ENCODE measurements around the gene KLKB1. TPM values are rescaled to one million over a fixed set of nuclear protein-coding genes. Genes with fewer than 3 reads are reported as not detected.
"Not testable (repeated sequence)": the region's sequence is repeated elsewhere in the genome, so short reads cannot be mapped to it uniquely, and the experiment has no call there.

KLKB1 gene
- total RNA-seq, 1 donor from 2014 or later = not detected

- Histone ChIP-seq H3K4me2 (ENCODE audit: low read length) (no peak overlapping the region), H4K20me1 (ENCODE audit: insufficient read depth, low read length) (no peaks in the 10 kb centered on the region), H3K27ac (ENCODE audit: low read depth, low read length) (no peak overlapping the region), H3K4me3 (ENCODE audit: insufficient read depth, low read depth, low read length) (no peak overlapping the region), H3K9ac (ENCODE audit: low read length) (no peak overlapping the region), H3K9me3 (ENCODE audit: insufficient read depth, low read depth, low read length) (no peaks in the 10 kb centered on the region), H3K27me3 (ENCODE audit: insufficient read depth, low read length) (no peaks in the 10 kb centered on the region), H3K36me3 (ENCODE audit: insufficient read depth, low read length) (no peaks in the 10 kb centered on the region), H2AFZ (ENCODE audit: low read depth, low read length) (no peak overlapping the region), H3K4me1 (ENCODE audit: insufficient read depth, low read length) (no peaks in the 10 kb centered on the region), H3K79me2 (ENCODE audit: insufficient read depth, low read length) (no peaks in the 10 kb centered on the region)
- Mint-ChIP-seq H3K27ac (ENCODE audit: unreplicated experiment) (no peak overlapping the region), H3K36me3 (ENCODE audit: low read depth, unreplicated experiment) (no peaks in the 10 kb centered on the region), H3K9me3 (ENCODE audit: unreplicated experiment) (peaks cover 13% of the 10 kb centered on the region), H3K4me1 (ENCODE audit: low read depth, unreplicated experiment) (no peaks in the 10 kb centered on the region), H3K4me3 (ENCODE audit: unreplicated experiment) (no peak overlapping the region), H3K27me3 (ENCODE audit: low read depth, unreplicated experiment) (no peaks in the 10 kb centered on the region)
- DNase-seq (ENCODE audit: low read depth) (no peak), FAIRE-seq (no peak)
- TF ChIP-seq CTCF (IDR thresholded peaks at IDR 0.05; ENCODE audit: insufficient read depth, low read depth, low read length) (no peak), EZH2 (IDR thresholded peaks at IDR 0.05; ENCODE audit: insufficient read depth, low read length) (no peak)
Observed at GRCh38 chr4:186243331-186243730, 16.0 kb downstream of the KLKB1 start.

GRCh38 chr4:186244835-186245234, 17.5 kb downstream of the KLKB1 start:
- H3K79me2 ChIP-seq (ENCODE audit: insufficient read depth, low read length) = no peaks in the 10 kb centered on the region
- no peaks in the 10 kb centered on the region for H3K4me1 Mint-ChIP-seq (ENCODE audit: low read depth, unreplicated experiment)
- TF ChIP-seq CTCF (IDR thresholded peaks at IDR 0.05; ENCODE audit: insufficient read depth, low read depth, low read length) (no peak), EZH2 (IDR thresholded peaks at IDR 0.05; ENCODE audit: insufficient read depth, low read length) (no peak)
- H3K27ac ChIP-seq (ENCODE audit: low read depth, low read length) = no peak overlapping the region
- no peak overlapping the region for H3K4me3 Mint-ChIP-seq (ENCODE audit: unreplicated experiment)
- no peak overlapping the region for H3K9ac ChIP-seq (ENCODE audit: low read length)
- no peaks in the 10 kb centered on the region for H3K36me3 Mint-ChIP-seq (ENCODE audit: low read depth, unreplicated experiment)
- no peaks in the 10 kb centered on the region for H3K27me3 Mint-ChIP-seq (ENCODE audit: low read depth, unreplicated experiment)
- H3K9me3 ChIP-seq (ENCODE audit: insufficient read depth, low read depth, low read length) = no peaks in the 10 kb centered on the region
- no peak overlapping the region for H2AFZ ChIP-seq (ENCODE audit: low read depth, low read length)
- no peaks in the 10 kb centered on the region for H4K20me1 ChIP-seq (ENCODE audit: insufficient read depth, low read length)
- no peak overlapping the region for H3K4me3 ChIP-seq (ENCODE audit: insufficient read depth, low read depth, low read length)
- no peaks in the 10 kb centered on the region for H3K27me3 ChIP-seq (ENCODE audit: insufficient read depth, low read length)
- H3K36me3 ChIP-seq (ENCODE audit: insufficient read depth, low read length) = no peaks in the 10 kb centered on the region
- DNase-seq (ENCODE audit: low read depth) (no peak), FAIRE-seq (no peak)
- H3K27ac Mint-ChIP-seq (ENCODE audit: unreplicated experiment) = no peak overlapping the region
- no peaks in the 10 kb centered on the region for H3K4me1 ChIP-seq (ENCODE audit: insufficient read depth, low read length)
- no peak overlapping the region for H3K4me2 ChIP-seq (ENCODE audit: low read length)
- H3K9me3 Mint-ChIP-seq (ENCODE audit: unreplicated experiment) = peaks cover 12% of the 10 kb centered on the region

DNA sequence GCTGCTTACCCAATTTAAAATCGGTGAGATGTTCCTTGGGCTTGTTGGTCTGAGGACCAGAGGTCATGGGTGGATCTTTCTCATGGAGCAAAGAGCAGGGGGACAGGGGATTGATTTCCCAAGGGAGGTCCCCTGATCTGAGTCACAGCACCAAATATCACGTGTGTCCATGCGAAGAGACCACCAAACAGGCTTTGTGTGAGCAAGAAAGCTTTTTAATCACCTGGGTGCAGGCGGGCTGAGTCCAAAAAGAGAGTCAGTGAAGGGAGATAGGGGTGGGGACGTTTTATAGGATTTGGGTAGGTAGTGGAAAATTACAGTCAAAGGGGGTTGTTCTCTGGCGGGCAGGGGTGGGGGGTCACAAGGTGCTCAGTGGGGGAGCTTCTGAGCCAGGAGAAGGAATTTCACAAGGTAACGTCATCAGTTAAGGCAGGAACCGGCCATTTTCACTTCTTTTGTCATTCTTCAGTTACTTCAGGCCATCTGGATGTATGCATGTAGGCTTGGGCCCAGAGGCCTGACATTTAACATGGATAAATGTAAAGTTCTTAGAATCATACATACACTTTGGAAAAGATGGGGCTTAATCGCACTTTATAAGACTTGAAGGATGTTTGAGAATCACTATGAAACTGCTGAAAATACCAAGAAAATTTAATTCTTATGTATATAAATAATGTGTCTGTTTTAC, 19.9 kb downstream of the KLKB1 start:
- not testable (repeated sequence) for H3K4me3 ChIP-seq (ENCODE audit: insufficient read depth, low read depth, low read length); H3K27me3 Mint-ChIP-seq (ENCODE audit: low read depth, unreplicated experiment); H3K4me1 Mint-ChIP-seq (ENCODE audit: low read depth, unreplicated experiment); H3K27me3 ChIP-seq (ENCODE audit: insufficient read depth, low read length); H3K79me2 ChIP-seq (ENCODE audit: insufficient read depth, low read length); H3K27ac Mint-ChIP-seq (ENCODE audit: unreplicated experiment); DNase-seq (ENCODE audit: low read depth); H3K36me3 Mint-ChIP-seq (ENCODE audit: low read depth, unreplicated experiment); H2AFZ ChIP-seq (ENCODE audit: low read depth, low read length); H4K20me1 ChIP-seq (ENCODE audit: insufficient read depth, low read length); H3K4me3 Mint-ChIP-seq (ENCODE audit: unreplicated experiment); H3K27ac ChIP-seq (ENCODE audit: low read depth, low read length); FAIRE-seq; H3K36me3 ChIP-seq (ENCODE audit: insufficient read depth, low read length); H3K9ac ChIP-seq (ENCODE audit: low read length); H3K4me2 ChIP-seq (ENCODE audit: low read length); H3K4me1 ChIP-seq (ENCODE audit: insufficient read depth, low read length); H3K9me3 ChIP-seq (ENCODE audit: insufficient read depth, low read depth, low read length)
- H3K9me3 Mint-ChIP-seq (ENCODE audit: unreplicated experiment) = peaks cover 12% of the 10 kb centered on the region

Measured in astrocyte (in vitro differentiated cells and primary cell).